Measurements from ENCODE around the gene ADAMTS9. TPM values are rescaled to one million over a fixed set of nuclear protein-coding genes. Genes with fewer than 3 reads are reported as not detected.

Gene ADAMTS9
- total and polyA plus RNA-seq, 8 donors = 5.5 to 107 (median 30.5) TPM

- no peak overlapping the region for H3K4me3 ChIP-seq
- no peaks in the 10 kb centered on the region for H3K27me3 ChIP-seq
- peak; percentile 38 to 55 (median 39) for TF ChIP-seq POLR2AphosphoS5 (IDR thresholded peaks at IDR 0.05)
- no peak for TF ChIP-seq EP300 (IDR thresholded peaks at IDR 0.05)
- H3K36me3 ChIP-seq = peaks cover 7 to 24% (median 9%) of the 10 kb centered on the region in 4 donors
- H3K9me3 ChIP-seq = no peaks in the 10 kb centered on the region
- 39 to 65% (median 53%) methylated on average over 10 of the region's 10 CpGs for WGBS, 5 donors
- peaks cover 0 to 24% (median 7%) of the 10 kb centered on the region in 4 donors for H3K4me1 ChIP-seq
- DNase-seq = peak in 1 of 2 donors; percentile 86
- H3K27ac ChIP-seq = peak overlapping the region in 1 of 5 donors; percentile 66
- intact Hi-C loops (cut with DNase I; ENCODE audit: low total_unique reads) = no loop called here
These were observed 148.2 kb downstream of the ADAMTS9 start for GRCh38 chr3:64539451-64540196.

GRCh38 chr3:64536166-64536565 is 151.6 kb downstream of the ADAMTS9 start:
- 36 to 58% (median 51%) methylated on average over 2 of the region's 2 CpGs for WGBS, 5 donors
- no peak for DNase-seq
- Histone ChIP-seq H3K27me3 (no peaks in the 10 kb centered on the region), H3K4me3 (no peak overlapping the region), H3K36me3 (peaks cover 3 to 20% (median 6%) of the 10 kb centered on the region in 4 donors), H3K4me1 (peaks cover 0 to 41% (median 11%) of the 10 kb centered on the region in 4 donors), H3K27ac (no peak overlapping the region), H3K9me3 (no peaks in the 10 kb centered on the region)
- TF ChIP-seq POLR2A (IDR thresholded peaks at IDR 0.05) = no peak
- intact Hi-C loops (cut with DNase I; ENCODE audit: low total_unique reads) = no loop called here

- H3K27ac ChIP-seq = peak overlapping the region in 1 of 5 donors; percentile 67
- no peaks in the 10 kb centered on the region for H3K9me3 ChIP-seq
- H3K36me3 ChIP-seq = peaks cover 0 to 10% (median 0%) of the 10 kb centered on the region in 4 donors
- H3K4me3 ChIP-seq = peak overlapping the region in 1 of 4 donors; percentile 3
- peaks cover 0 to 35% (median 8%) of the 10 kb centered on the region in 4 donors for H3K4me1 ChIP-seq
- WGBS, 5 donors = 10 to 31% (median 15%) methylated on average over 5 to 14 of the region's 14 CpGs
- DNase-seq = peak; percentile 91 to 96
- no peak for TF ChIP-seq POLR2A (IDR thresholded peaks at IDR 0.05)
- peak in 5 of 7 experiments; percentile 75 to 89 (median 78) for TF ChIP-seq CTCF (IDR thresholded peaks at IDR 0.05)
- TF ChIP-seq EP300 (IDR thresholded peaks at IDR 0.05) = peak; percentile 76
- peak; percentile 49 to 80 (median 78) for TF ChIP-seq POLR2AphosphoS5 (IDR thresholded peaks at IDR 0.05)
- intact Hi-C loops (cut with DNase I; ENCODE audit: low total_unique reads) = loop anchor here (5.0 kb wide), 1 partner anchor 714 kb away; no protein-coding TSS in a partner anchor
- no peaks in the 10 kb centered on the region for H3K27me3 ChIP-seq
These were observed 154.0 kb downstream of the ADAMTS9 start for GRCh38 chr3:64533617-64534317.

GRCh38 chr3:64530434-64531049 is 157.3 kb downstream of the ADAMTS9 start:
- Histone ChIP-seq H3K27ac (no peak overlapping the region), H3K4me1 (peaks cover 0 to 23% (median 8%) of the 10 kb centered on the region in 4 donors), H3K27me3 (no peaks in the 10 kb centered on the region), H3K36me3 (peaks cover 0 to 11% (median 3%) of the 10 kb centered on the region in 4 donors), H3K4me3 (no peak overlapping the region), H3K9me3 (no peaks in the 10 kb centered on the region)
- DNase-seq = peak; percentile 67 to 79
- no peak for TF ChIP-seq EP300 (IDR thresholded peaks at IDR 0.05)
- TF ChIP-seq CTCF (IDR thresholded peaks at IDR 0.05) = peak in 5 of 7 experiments; percentile 59 to 87 (median 70)
- TF ChIP-seq POLR2A (IDR thresholded peaks at IDR 0.05) = no peak
- intact Hi-C loops (cut with DNase I; ENCODE audit: low total_unique reads) = loop anchor here (5.0 kb wide), 1 partner anchor 717 kb away; no protein-coding TSS in a partner anchor
- 18 to 24% (median 22%) methylated on average over 8 of the region's 8 CpGs for WGBS, 5 donors

- Histone ChIP-seq H3K9me3 (no peaks in the 10 kb centered on the region), H3K27ac (no peak overlapping the region), H3K4me1 (no peaks in the 10 kb centered on the region), H3K27me3 (no peaks in the 10 kb centered on the region), H3K36me3 (peaks cover 0 to 27% (median 6%) of the 10 kb centered on the region in 4 donors), H3K4me3 (no peak overlapping the region)
- TF ChIP-seq POLR2A (IDR thresholded peaks at IDR 0.05) = no peak
- TF ChIP-seq EP300 (IDR thresholded peaks at IDR 0.05) = no peak
- no peak for TF ChIP-seq CTCF (IDR thresholded peaks at IDR 0.05)
- no peak for TF ChIP-seq POLR2AphosphoS5 (IDR thresholded peaks at IDR 0.05)
- whole genome bisulfite sequencing, 5 donors = 55 to 92% (median 58%) methylated on average over 3 of the region's 3 CpGs
- DNase-seq = no peak
- intact Hi-C loops (cut with DNase I; ENCODE audit: low total_unique reads) = no loop called here
These were observed 164.5 kb downstream of the ADAMTS9 start for GRCh38 chr3:64523324-64523723.
